Kidney (tissue), 14 donors: ENCODE measurements around the gene KRTAP29-1. TPM values are rescaled to one million over a fixed set of nuclear protein-coding genes. Genes with fewer than 3 reads are reported as not detected.

ENCODE experiments used
- DNase-seq, 5 donors: peaks; one replicate each; pipeline ENCODE4 v3.0.0-alpha.2; 2013 to 2020
- FAIRE-seq: peaks from 2 replicates; lab custom pipeline; 2012; peaks lifted over from hg19 to GRCh38; lab: Jason Lieb, UNC
- H3K27ac ChIP-seq, 2 donors: one replicate each; pipeline ENCODE4 v1.7.0; 2013; ENCODE audit warnings: low read depth in 2 of 2, low read length in 2 of 2, inconsistent platforms in 1 of 2
- H3K27me3 ChIP-seq: one replicate; pipeline ENCODE4 v1.7.1; 2013; ENCODE audit warnings: low read length, inconsistent platforms; ENCODE audit not compliant: control insufficient read depth, insufficient read depth
- H3K36me3 ChIP-seq, 3 donors: one replicate each; pipeline versions ENCODE4 v1.7.0 to v1.7.1; 2013; ENCODE audit warnings: low read length in 3 of 3, control low read depth in 1 of 3, inconsistent platforms in 1 of 3; ENCODE audit not compliant: insufficient read depth in 3 of 3, control insufficient read depth in 2 of 3
- H3K4me1 ChIP-seq, 3 donors: one replicate each; pipeline versions ENCODE4 v1.7.0 to v1.7.1; 2013; ENCODE audit warnings: low read length in 3 of 3, inconsistent platforms in 1 of 3, low read depth in 1 of 3; ENCODE audit not compliant: control insufficient read depth in 2 of 3, insufficient read depth in 2 of 3
- H3K4me3 ChIP-seq, 3 donors: one replicate each; pipeline versions ENCODE4 v1.7.0 to v1.8.1; 2013; ENCODE audit warnings: low read length in 3 of 3, control low read depth in 1 of 3, inconsistent platforms in 1 of 3
- H3K9ac ChIP-seq, 3 donors: one replicate each; pipeline versions ENCODE4 v1.7.0 to v1.7.1; 2013; ENCODE audit warnings: low read length in 3 of 3, control low read depth in 1 of 3, inconsistent platforms in 1 of 3
- H3K9me3 ChIP-seq, 3 donors: one replicate each; pipeline versions ENCODE4 v1.7.0 to v1.7.1; 2013; ENCODE audit warnings: low read length in 3 of 3, control low read depth in 1 of 3, inconsistent platforms in 1 of 3; ENCODE audit not compliant: control insufficient read depth in 2 of 3, insufficient read depth in 1 of 3
- CTCF ChIP-seq: IDR thresholded peaks from 3 replicates; pipeline ENCODE4 v1.5.1; 2012; ENCODE audit warnings: mild to moderate bottlenecking, moderate library complexity, borderline replicate concordance; ENCODE audit not compliant: insufficient read depth; ENCODE audit errors: extremely low read depth
- intact Hi-C: fragments of 100-400 bp; cut with DNase I; formaldehyde crosslinking; loops from one replicate; pipeline ENCODE4 v1.11.1; 2022
- polyA plus RNA-seq: library from polyadenylated mRNA; stranded (reverse); fragments of 350-450 nt; fragmentation: Illumina TruSeq; extraction: RNeasy Lipid Tissue Mini Kit (QIAGEN cat#74804); gene quantifications from one replicate; pipeline ENCODE4 v1.2.3, GENCODE V29; 2014; ENCODE audit warnings: low read depth, low replicate concordance; ENCODE audit not compliant: insufficient read depth
- total RNA-seq: library from RNA; stranded (reverse); fragmentation: NEBNext Ultra II Directional; extraction: Animal tissue kit (Norgen Biotek cat#: 25700); gene quantifications from one replicate; pipeline ENCODE4 v1.2.1, GENCODE V29; 2021
- donor health status: control.
- donor health status: control.
- donor health status: control.
- donor health status: control.
- donor health status: control.
- donor health status: DM: yes; HTN: yes; CAD: no.
- donor health status: Normal renal cell carcinoma (clear cell type).

The KRTAP29-1 gene
- total and polyA plus RNA-seq, 2 donors from 2014 or later: not detected

DNA sequence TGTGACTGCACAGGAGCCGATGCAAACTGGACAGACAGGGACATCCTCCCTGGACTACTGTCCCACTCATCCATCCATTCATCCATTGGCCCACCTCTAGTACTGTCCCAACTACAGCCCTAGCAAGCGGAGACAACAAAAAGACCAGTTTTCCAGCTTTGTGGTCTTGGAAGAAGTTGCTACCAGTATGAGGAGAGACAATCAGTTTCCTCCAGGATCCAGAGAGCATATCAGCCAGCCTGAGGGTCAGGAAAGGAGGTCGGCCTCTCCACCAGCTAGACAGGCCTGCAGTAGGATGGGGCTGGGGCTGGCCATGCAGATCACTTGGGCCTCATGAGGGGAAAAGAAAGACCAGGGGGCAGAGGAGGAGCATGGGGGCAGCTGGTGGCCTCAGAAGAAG, 31.2 kb upstream of the KRTAP29-1 start:
- no peak for TF ChIP-seq CTCF
- FAIRE-seq (no peak), DNase-seq (no peak)
- H3K9me3 ChIP-seq: no peaks in the 10 kb centered on the region
- no peaks in the 10 kb centered on the region for H3K27me3 ChIP-seq
- no peak overlapping the region for H3K27ac ChIP-seq
- H3K4me3 ChIP-seq: no peak overlapping the region
- intact Hi-C loops: no loop called here
- H3K9ac ChIP-seq: no peak overlapping the region
- H3K36me3 ChIP-seq: no peaks in the 10 kb centered on the region
- no peaks in the 10 kb centered on the region for H3K4me1 ChIP-seq

DNA sequence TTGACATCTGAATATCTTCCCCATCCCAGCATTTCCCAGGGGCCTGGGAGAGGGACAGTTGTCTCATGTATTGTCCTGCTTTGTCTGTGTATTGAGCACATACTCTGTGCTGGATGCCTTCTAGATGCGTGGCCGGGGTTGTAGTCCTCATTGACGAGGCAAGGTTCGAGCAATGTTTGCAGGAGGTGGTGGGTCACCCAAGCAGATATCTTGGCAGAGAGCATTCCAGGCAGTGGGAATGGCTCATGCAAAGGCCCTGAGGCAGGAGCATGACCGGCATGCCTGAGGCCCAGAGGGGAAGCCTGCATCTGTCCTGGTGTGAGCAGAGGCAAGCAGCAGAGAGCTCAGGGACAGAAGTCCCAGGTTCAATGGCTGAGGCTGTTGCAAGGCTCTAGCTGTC, 30.4 kb upstream of the KRTAP29-1 start:
- no peaks in the 10 kb centered on the region for H3K9me3 ChIP-seq
- FAIRE-seq (no peak), DNase-seq (no peak)
- TF ChIP-seq CTCF: no peak
- no peak overlapping the region for H3K4me3 ChIP-seq
- no peak overlapping the region for H3K27ac ChIP-seq
- H3K27me3 ChIP-seq: no peaks in the 10 kb centered on the region
- intact Hi-C loops: no loop called here
- no peaks in the 10 kb centered on the region for H3K36me3 ChIP-seq
- no peaks in the 10 kb centered on the region for H3K4me1 ChIP-seq
- no peak overlapping the region for H3K9ac ChIP-seq

DNA sequence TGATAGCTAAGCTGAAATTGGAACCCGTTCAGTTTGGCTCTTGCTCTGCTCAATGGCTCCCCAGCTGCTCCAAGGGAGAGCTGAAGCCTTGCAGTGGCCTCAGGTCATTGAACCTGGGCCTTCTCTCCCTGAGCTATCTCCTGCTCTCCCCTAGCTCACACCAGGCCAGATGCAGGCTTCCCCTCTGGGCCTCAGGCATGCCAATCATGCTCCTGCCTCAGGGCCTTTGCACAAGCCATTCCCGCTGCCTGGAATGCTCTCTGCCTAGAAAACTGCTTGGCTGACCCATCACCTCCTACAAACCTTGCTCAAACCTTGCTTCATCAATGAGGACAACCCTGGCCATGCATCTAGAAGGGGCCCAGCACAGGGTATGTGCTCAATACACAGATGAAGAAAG, 29.6 kb upstream of the KRTAP29-1 start:
- TF ChIP-seq CTCF: no peak

GRCh38 chr17:41331606-41332005, 29.0 kb upstream of the KRTAP29-1 start:
- no peak overlapping the region for H3K27ac ChIP-seq
- no peak overlapping the region for H3K4me3 ChIP-seq
- intact Hi-C loops: no loop called here
- no peaks in the 10 kb centered on the region for H3K9me3 ChIP-seq
- DNase-seq (no peak), FAIRE-seq (no peak)
- TF ChIP-seq CTCF: no peak
- no peaks in the 10 kb centered on the region for H3K36me3 ChIP-seq
- H3K27me3 ChIP-seq: no peaks in the 10 kb centered on the region
- no peaks in the 10 kb centered on the region for H3K4me1 ChIP-seq
- H3K9ac ChIP-seq: no peak overlapping the region

More for the DNA sequence above, 29.6 kb upstream of the KRTAP29-1 start:
- FAIRE-seq (no peak), DNase-seq (no peak)
- Histone ChIP-seq H3K9ac (no peak overlapping the region), H3K4me3 (no peak overlapping the region), H3K36me3 (no peaks in the 10 kb centered on the region), H3K27ac (no peak overlapping the region), H3K9me3 (no peaks in the 10 kb centered on the region), H3K4me1 (no peaks in the 10 kb centered on the region), H3K27me3 (no peaks in the 10 kb centered on the region)
- intact Hi-C loops: no loop called here
